G401 (cell line): Measurements from ENCODE around the gene PRDM11. TPM values are rescaled to one million over a fixed set of nuclear protein-coding genes. Genes with fewer than 3 reads are reported as not detected.

Source experiments
- DNase-seq: peaks from one replicate; pipeline ENCODE4 v3.0.0-alpha.2; 2015; ENCODE audit warnings: low spot score
- in situ Hi-C: cut with HindIII; loops from 2 replicates; pipeline ENCODE4 v1.10.0; 2016; ENCODE audit warnings: low sequenced_read_pairs, mixed read lengths
- total RNA-seq: library from RNA; depleted of rRNA; stranded (reverse); fragments of >200 nt; shearing (Covaris generic); gene quantifications from 2 replicates; pipeline ENCODE4 v1.2.3, GENCODE V29; 2014

Gene PRDM11
- total RNA-seq, 1 experiment from 2014 or later = 7.2 TPM

DNA sequence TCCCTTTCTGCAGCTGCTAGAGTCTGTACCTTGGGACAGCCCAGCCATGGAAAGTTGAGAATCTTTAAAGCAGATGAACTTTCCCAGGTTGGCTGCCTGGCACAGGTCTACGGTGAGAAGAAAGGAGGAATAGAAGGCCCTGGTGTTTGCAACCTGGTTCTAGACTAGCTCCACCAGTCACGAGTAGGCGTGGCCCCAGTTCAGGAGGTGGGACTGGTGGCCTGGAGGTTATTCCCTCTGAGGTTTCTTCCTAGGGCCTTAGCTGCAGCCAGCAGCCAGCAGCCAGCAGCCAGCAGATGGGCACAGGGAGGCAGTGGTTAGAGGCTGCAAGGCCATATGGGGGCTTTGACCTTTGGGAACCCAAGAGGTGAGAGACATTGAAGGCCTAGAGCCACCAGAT lies 40.9 kb downstream of the PRDM11 start:
- no peak for DNase-seq
- in situ Hi-C loops = no loop called here

GRCh38 chr11:45188127-45188526 lies 41.7 kb downstream of the PRDM11 start:
- DNase-seq = no peak
- in situ Hi-C loops = no loop called here

GRCh38 chr11:45189230-45189629 lies 42.8 kb downstream of the PRDM11 start:
- in situ Hi-C loops = no loop called here
- DNase-seq = no peak

GRCh38 chr11:45193695-45194094 lies 47.3 kb downstream of the PRDM11 start:
- in situ Hi-C loops = no loop called here
- no peak for DNase-seq

- no peak for DNase-seq
- in situ Hi-C loops = no loop called here
Measured at GRCh38 chr11:45204761-45205160, 58.3 kb downstream of the PRDM11 start.

DNA sequence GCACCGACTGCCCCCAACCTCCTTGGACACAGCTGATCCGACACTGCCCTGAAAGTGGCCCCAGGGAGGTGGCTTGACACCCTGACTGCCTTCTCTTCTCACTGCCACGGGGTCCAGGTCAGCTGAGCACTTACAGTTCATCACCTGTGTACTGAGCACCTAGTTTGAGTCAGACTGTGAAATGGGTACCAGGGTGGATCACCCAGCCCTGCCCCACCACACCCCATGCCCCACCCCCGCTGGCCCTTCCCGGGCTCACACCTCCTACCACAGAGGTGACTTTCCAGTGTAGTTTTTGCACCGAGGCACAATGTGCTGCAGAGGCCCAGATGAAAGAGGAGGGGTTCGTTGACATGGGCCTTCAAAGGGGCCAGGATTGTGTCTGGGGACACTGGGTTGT lies 59.5 kb downstream of the PRDM11 start:
- in situ Hi-C loops = no loop called here
- DNase-seq = no peak

GRCh38 chr11:45208135-45208534 lies 61.7 kb downstream of the PRDM11 start:
- no peak for DNase-seq
- in situ Hi-C loops = no loop called here

- in situ Hi-C loops = no loop called here
- no peak for DNase-seq
Measured at GRCh38 chr11:45209000-45209879, 62.8 kb downstream of the PRDM11 start.

- DNase-seq = peak; percentile 90
- in situ Hi-C loops = no loop called here
Measured at GRCh38 chr11:45209891-45210699, 63.7 kb downstream of the PRDM11 start.

DNA sequence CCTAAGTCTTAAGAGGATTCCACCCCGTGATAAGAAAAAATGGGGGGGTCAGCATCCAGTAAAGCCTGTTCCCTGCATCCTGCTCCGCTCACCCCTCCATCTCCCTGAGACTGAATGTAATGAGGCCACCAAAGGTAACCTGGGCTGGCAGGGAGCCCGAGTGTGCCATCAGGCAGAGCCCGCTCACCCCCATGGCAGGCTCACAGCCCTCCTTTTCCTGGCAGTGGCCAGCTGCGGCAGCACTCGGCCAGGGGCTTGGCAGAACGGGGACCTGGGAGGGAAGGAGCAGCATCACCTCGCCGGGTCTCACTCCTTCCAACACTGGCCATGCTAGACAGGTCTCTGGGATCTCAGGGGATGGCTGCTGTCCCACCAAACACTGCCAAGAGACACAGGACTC lies 64.4 kb downstream of the PRDM11 start:
- peak; percentile 79 for DNase-seq
- in situ Hi-C loops = no loop called here

DNA sequence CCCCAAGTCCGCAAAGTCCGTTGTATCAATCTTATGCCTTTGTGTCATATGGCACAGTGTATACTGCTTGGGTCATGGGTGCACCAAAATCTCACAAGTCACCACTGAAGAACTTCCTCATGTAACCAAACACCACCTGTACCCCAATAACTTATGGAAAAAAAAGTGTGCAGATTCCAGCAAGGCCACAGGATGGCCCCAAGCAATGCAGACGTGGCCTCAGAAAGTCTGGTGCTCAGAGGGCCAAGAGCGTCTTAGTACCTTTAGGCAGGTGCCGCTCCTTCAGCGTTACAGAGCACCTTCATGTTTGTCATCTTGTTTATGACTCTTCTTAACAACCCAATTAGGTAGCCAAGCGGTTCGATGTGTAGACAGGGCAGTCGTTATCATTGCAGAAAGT lies 65.3 kb downstream of the PRDM11 start:
- in situ Hi-C loops = no loop called here
- peak; percentile 54 for DNase-seq

DNA sequence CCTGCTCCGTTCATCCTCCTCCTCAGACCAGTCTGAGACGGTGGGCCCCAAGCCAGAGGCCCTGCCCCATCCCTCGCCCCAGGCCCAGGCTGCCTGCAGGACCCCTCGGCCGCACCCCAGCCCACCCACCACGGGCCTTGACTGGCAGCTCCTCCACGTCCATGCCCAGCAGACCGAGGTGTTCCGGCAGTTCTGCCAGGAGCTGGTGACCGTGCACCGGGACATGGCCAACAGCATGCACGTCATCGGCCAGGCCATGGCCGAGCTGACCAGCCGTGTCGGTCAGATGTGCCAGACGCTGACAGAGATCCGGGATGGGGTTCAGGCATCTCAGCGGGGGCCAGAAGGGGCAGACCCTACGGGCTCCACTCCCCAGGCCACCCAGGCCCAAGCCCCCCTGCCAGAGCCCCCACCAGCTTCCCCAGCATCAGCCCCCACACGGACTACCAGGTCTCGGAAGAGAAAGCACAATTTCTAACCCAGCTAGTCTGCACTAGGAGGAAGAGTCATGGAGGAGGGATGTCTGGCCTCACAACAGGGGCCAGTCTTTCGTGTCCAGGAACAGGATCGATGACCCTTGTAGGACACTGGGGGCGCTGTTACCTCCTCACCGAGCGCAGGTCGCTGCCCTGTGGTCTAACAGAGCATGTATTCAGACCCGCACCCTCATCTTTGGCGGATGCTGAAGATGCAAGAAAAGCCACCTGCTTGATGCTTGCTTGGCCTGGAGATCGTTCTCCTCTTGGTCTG lies 66.3 kb downstream of the PRDM11 start:
- DNase-seq = no peak
- in situ Hi-C loops = no loop called here

- in situ Hi-C loops = no loop called here
- DNase-seq = no peak
Measured at GRCh38 chr11:45213316-45213665, 66.9 kb downstream of the PRDM11 start.

GRCh38 chr11:45213717-45214116 lies 67.3 kb downstream of the PRDM11 start:
- in situ Hi-C loops = no loop called here
- no peak for DNase-seq

DNA sequence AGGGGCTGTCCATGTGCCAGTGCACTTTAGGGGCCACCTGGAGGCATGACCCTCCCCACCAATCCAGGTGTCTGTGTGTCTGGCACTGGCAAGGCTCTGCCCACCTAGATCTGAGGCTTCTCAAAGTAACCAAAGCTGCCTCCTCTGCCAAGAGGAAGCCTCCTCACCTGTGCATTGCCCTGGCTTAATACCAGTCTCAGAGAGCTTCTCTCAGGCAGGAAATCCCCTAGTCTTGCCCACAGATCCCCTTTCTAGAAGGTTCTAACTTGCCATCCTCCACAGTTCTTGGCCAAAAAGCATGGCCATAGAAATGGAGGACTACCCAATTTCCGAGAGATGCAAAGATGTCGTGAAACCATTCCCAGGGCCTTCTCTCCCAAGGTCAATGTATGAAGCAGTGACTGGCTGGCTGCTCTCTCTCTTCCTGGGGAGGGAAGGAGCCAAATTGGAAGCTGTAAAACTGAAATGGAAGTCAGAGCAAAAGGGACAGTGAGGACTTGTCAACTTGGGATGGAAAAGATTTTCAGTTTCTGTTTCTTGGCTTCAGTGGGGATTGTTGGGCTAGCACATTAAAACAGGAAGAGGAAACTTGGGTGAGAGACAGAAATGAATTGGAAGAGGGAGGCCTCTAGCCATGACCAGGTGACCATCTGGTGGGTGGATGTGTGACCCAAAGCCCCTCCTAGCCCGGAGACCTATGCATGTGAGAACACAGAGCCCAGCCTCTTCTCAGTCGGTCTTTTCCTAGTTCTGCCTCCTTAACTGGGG lies 68.8 kb downstream of the PRDM11 start:
- in situ Hi-C loops = no loop called here
- no peak for DNase-seq

GRCh38 chr11:45216031-45216430 lies 69.6 kb downstream of the PRDM11 start:
- in situ Hi-C loops = no loop called here
- no peak for DNase-seq

- DNase-seq = no peak
- in situ Hi-C loops = no loop called here
Measured at GRCh38 chr11:45216901-45217300, 70.5 kb downstream of the PRDM11 start.

- in situ Hi-C loops = no loop called here
- DNase-seq = no peak
Measured at GRCh38 chr11:45217991-45218390, 71.6 kb downstream of the PRDM11 start.

- DNase-seq = no peak
- in situ Hi-C loops = no loop called here
Measured at GRCh38 chr11:45218705-45219104, 72.3 kb downstream of the PRDM11 start.
